ENCODE results near the gene PLEKHA3. TPM values are rescaled to one million over a fixed set of nuclear protein-coding genes. Genes with fewer than 3 reads are reported as not detected.

Gene PLEKHA3
- total and polyA plus RNA-seq, 2 experiments from 2014 or later, result 8.8 to 15.2 TPM

DNA sequence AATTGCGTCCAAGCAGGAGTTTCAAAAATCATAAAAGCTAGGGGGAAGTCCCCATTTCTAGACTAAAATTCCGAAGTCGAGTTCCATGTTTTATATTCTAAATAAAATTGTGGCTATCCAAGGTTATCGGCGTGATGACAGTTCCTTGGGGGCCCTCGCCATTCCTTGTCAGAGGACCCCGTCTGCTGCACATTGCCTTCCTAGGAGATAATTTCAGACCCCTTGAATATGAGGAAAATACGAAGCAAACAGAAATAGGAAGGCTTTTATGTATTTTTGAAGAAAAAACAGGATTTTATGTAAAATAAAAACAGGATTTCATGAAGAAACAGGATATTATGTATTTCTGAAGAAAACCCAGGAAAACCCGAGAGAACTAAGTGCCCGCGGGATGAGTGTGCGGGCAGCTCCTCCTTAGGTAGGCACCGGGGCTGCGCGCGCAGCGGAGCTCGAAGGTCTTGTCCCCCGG is 465 bp upstream of the PLEKHA3 start (continued):
- TF ChIP-seq, protein P1, sequence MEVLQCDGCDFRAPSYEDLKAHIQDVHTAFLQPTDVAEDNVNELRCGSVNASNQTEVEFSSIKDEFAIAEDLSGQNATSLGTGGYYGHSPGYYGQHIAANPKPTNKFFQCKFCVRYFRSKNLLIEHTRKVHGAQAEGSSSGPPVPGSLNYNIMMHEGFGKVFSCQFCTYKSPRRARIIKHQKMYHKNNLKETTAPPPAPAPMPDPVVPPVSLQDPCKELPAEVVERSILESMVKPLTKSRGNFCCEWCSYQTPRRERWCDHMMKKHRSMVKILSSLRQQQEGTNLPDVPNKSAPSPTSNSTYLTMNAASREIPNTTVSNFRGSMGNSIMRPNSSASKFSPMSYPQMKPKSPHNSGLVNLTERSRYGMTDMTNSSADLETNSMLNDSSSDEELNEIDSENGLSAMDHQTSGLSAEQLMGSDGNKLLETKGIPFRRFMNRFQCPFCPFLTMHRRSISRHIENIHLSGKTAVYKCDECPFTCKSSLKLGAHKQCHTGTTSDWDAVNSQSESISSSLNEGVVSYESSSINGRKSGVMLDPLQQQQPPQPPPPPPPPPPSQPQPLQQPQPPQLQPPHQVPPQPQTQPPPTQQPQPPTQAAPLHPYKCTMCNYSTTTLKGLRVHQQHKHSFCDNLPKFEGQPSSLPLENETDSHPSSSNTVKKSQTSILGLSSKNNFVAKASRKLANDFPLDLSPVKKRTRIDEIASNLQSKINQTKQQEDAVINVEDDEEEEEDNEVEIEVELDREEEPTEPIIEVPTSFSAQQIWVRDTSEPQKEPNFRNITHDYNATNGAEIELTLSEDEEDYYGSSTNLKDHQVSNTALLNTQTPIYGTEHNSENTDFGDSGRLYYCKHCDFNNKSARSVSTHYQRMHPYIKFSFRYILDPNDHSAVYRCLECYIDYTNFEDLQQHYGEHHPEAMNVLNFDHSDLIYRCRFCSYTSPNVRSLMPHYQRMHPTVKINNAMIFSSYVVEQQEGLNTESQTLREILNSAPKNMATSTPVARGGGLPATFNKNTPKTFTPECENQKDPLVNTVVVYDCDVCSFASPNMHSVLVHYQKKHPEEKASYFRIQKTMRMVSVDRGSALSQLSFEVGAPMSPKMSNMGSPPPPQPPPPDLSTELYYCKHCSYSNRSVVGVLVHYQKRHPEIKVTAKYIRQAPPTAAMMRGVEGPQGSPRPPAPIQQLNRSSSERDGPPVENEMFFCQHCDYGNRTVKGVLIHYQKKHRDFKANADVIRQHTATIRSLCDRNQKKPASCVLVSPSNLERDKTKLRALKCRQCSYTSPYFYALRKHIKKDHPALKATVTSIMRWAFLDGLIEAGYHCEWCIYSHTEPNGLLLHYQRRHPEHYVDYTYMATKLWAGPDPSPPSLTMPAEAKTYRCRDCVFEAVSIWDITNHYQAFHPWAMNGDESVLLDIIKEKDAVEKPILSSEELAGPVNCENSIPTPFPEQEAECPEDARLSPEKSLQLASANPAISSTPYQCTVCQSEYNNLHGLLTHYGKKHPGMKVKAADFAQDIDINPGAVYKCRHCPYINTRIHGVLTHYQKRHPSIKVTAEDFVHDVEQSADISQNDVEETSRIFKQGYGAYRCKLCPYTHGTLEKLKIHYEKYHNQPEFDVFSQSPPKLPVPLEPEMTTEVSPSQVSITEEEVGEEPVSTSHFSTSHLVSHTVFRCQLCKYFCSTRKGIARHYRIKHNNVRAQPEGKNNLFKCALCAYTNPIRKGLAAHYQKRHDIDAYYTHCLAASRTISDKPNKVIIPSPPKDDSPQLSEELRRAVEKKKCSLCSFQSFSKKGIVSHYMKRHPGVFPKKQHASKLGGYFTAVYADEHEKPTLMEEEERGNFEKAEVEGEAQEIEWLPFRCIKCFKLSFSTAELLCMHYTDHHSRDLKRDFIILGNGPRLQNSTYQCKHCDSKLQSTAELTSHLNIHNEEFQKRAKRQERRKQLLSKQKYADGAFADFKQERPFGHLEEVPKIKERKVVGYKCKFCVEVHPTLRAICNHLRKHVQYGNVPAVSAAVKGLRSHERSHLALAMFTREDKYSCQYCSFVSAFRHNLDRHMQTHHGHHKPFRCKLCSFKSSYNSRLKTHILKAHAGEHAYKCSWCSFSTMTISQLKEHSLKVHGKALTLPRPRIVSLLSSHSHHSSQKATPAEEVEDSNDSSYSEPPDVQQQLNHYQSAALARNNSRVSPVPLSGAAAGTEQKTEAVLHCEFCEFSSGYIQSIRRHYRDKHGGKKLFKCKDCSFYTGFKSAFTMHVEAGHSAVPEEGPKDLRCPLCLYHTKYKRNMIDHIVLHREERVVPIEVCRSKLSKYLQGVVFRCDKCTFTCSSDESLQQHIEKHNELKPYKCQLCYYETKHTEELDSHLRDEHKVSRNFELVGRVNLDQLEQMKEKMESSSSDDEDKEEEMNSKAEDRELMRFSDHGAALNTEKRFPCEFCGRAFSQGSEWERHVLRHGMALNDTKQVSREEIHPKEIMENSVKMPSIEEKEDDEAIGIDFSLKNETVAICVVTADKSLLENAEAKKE (CRISPR knock-in tag; IDR thresholded peaks at IDR 0.05), result no peak
- TF ChIP-seq EZH2 (IDR thresholded peaks at IDR 0.05; ENCODE audit: low read depth, unreplicated experiment) (no peak), CREB1 (CRISPR knock-in tag; IDR thresholded peaks at IDR 0.05; ENCODE audit: low read depth) (no peak)
- TF ChIP-seq, protein P2, sequence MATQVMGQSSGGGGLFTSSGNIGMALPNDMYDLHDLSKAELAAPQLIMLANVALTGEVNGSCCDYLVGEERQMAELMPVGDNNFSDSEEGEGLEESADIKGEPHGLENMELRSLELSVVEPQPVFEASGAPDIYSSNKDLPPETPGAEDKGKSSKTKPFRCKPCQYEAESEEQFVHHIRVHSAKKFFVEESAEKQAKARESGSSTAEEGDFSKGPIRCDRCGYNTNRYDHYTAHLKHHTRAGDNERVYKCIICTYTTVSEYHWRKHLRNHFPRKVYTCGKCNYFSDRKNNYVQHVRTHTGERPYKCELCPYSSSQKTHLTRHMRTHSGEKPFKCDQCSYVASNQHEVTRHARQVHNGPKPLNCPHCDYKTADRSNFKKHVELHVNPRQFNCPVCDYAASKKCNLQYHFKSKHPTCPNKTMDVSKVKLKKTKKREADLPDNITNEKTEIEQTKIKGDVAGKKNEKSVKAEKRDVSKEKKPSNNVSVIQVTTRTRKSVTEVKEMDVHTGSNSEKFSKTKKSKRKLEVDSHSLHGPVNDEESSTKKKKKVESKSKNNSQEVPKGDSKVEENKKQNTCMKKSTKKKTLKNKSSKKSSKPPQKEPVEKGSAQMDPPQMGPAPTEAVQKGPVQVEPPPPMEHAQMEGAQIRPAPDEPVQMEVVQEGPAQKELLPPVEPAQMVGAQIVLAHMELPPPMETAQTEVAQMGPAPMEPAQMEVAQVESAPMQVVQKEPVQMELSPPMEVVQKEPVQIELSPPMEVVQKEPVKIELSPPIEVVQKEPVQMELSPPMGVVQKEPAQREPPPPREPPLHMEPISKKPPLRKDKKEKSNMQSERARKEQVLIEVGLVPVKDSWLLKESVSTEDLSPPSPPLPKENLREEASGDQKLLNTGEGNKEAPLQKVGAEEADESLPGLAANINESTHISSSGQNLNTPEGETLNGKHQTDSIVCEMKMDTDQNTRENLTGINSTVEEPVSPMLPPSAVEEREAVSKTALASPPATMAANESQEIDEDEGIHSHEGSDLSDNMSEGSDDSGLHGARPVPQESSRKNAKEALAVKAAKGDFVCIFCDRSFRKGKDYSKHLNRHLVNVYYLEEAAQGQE (IDR thresholded peaks at IDR 0.05; ENCODE audit: unreplicated experiment), result no peak

DNA sequence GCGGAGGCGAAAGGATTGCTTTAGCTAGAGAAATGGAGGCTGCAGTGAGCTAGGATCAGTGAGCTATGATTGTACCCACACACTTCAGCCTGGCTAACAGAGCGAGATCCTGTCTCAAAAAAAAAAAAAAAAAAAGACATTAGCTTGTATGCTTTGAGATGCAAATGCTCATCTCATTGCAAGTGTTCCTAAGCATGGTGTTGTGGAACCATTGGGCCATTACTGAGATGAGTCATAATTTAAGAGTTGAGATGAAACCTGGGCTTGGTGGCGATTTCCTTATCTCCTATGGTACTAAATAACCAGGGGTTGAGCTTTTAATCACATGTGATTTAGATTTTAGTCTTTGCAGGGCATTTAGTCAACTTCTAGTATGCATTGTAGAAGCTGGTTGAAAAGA is 2.2 kb downstream of the PLEKHA3 start:
- H3K27me3 Mint-ChIP-seq (ENCODE audit: insufficient read depth, low read depth, poor library complexity), result peaks cover 2% of the 10 kb centered on the region
- Histone ChIP-seq H4K20me1 (replicated peaks; ENCODE audit: insufficient read depth) (peaks cover 3% of the 10 kb centered on the region; the same call in 1 of the 2 replicates), H3K36me3 (ENCODE audit: insufficient read depth) (no peaks in the 10 kb centered on the region), H3K27me3 (ENCODE audit: insufficient read depth) (0 out of 2 replicates have a peak, but pooled peaks cover 8% of the 10 kb centered on the region), H3F3A (replicated peaks; ENCODE audit: low read depth) (peaks cover 2% of the 10 kb centered on the region; the same call in 1 of the 2 replicates), H2AFZ (no peak overlapping the region), H3K4me1 (ENCODE audit: insufficient read depth) (peaks cover 16% of the 10 kb centered on the region; the same call in 1 of the 2 replicates), H3K27ac (ENCODE audit: low read depth) (no peak overlapping the region), H3K4me3 (no peak overlapping the region; the same call in 1 of the 2 replicates), H3K4me2 (peak overlapping the region; percentile 97), H3K79me2 (replicated peaks; ENCODE audit: insufficient read depth) (peaks cover 38% of the 10 kb centered on the region), H3K9me2 (ENCODE audit: insufficient read depth) (no peaks in the 10 kb centered on the region)
- ATAC-seq (no peak), DNase-seq (ENCODE audit: low spot score) (peak; percentile 8)
- peaks cover 27% of the 10 kb centered on the region for H3K4me1 Mint-ChIP-seq
- no peaks in the 10 kb centered on the region; the same call in 2 of the 3 replicates for H3K9me3 Mint-ChIP-seq
- peak overlapping the region; percentile 90 for H3K4me3 Mint-ChIP-seq
- no peak overlapping the region for H3K27ac Mint-ChIP-seq
- no peaks in the 10 kb centered on the region; the same call in 2 of the 3 replicates for H3K36me3 Mint-ChIP-seq (ENCODE audit: low read depth)
- TF ChIP-seq EZH2phosphoT487 (IDR thresholded peaks at IDR 0.05; ENCODE audit: unreplicated experiment), result no peak
- TF ChIP-seq, protein P1 (CRISPR knock-in tag; IDR thresholded peaks at IDR 0.05), result no peak

Measured in GM23338 (cell line).